Activated naive CD4-positive, alpha-beta T cell treated with anti-CD3 and anti-CD28 coated beads for 36 hours (primary cell): ENCODE measurements around the gene IRAK1. TPM values are rescaled to one million over a fixed set of nuclear protein-coding genes. Genes with fewer than 3 reads are reported as not detected.

Source experiments
- CTCF ChIA-PET: fragments of 350-600 bp; sonication (Branson Sonifier 250); formaldehyde crosslinking; loops from one replicate; lab custom pipeline; 2021; ENCODE audit warnings: antibody characterized with exemption; lab: Charles Lee
- DNase-seq: peaks from one replicate; pipeline ENCODE4 v3.0.0-alpha.2; 2020
- H3K27ac Mint-ChIP-seq: one replicate; pipeline ENCODE4 v1.8.0; 2021; ENCODE audit warnings: mild to moderate bottlenecking, mixed read lengths
- H3K27me3 Mint-ChIP-seq: one replicate; pipeline ENCODE4 v1.8.0; 2021; ENCODE audit warnings: low read depth, mixed read lengths
- H3K36me3 Mint-ChIP-seq: one replicate; pipeline ENCODE4 v1.8.0; 2021; ENCODE audit warnings: low read depth, mixed read lengths
- H3K4me1 Mint-ChIP-seq: one replicate; pipeline ENCODE4 v1.8.0; 2021; ENCODE audit warnings: low read depth, mixed read lengths
- H3K4me3 Mint-ChIP-seq: one replicate; pipeline ENCODE4 v1.8.0; 2021; ENCODE audit warnings: mild to moderate bottlenecking, moderate library complexity, mixed read lengths
- H3K9me3 Mint-ChIP-seq: one replicate; pipeline ENCODE4 v1.8.0; 2021; ENCODE audit warnings: mixed read lengths
- intact Hi-C: fragments of 100-400 bp; cut with micrococcal nuclease; formaldehyde crosslinking; loops from one replicate; pipeline ENCODE4 v1.15.1; 2023
- total RNA-seq, 2 experiments: library from RNA; stranded (reverse); gene quantifications; one replicate each; pipeline ENCODE4 v1.2.3, GENCODE V29; 2021

IRAK1 gene
- total RNA-seq, 2 experiments from 2014 or later: 77.2 to 82.6 TPM

DNA sequence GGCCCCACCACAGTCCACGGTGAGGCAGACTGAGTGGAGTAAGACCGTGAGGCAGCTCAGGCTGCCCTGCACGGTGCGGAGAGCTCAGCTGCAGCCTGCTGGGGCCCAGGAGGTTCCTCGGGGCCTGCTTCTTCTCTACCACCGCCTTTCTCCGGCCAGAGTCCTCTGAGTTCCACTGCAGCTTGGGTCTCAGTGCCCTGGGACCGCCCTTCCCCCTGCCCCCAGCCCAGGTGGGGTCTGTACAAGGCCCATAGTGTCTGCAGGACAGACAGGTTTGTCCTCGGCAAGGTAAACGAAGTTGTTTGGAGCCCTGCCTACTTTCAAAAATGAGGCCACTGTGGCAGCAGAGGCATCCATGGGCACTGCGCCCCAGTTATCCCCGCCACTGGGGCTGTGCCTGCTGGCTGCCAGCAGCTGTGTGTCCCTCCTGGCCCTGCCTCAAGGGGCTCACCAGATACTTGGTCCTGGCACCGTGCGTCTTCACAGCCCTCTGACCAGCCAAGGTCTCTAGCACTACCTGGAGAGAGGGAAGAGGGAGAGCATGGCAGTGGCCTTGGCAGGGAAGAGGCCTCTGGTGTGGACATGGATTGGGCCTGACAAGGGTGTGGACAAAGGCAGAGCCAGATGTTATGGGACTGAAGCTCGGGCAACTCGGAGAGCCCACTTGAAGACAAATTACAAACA, 4.0 kb downstream of the IRAK1 start:
- CTCF ChIA-PET: no interaction called here

GRCh38 chrX:154014429-154015380, 5.0 kb downstream of the IRAK1 start:
- Mint-ChIP-seq H3K4me3 (no peak overlapping the region), H3K27ac (no peak overlapping the region), H3K4me1 (peaks cover 11% of the 10 kb centered on the region), H3K36me3 (peaks cover 21% of the 10 kb centered on the region), H3K27me3 (no peaks in the 10 kb centered on the region), H3K9me3 (no peaks in the 10 kb centered on the region)
- DNase-seq: no peak
- intact Hi-C loops: loop anchor here (5.0 kb wide), 1 partner anchor 32 kb away; no protein-coding TSS in a partner anchor
- CTCF ChIA-PET: interaction anchor here (0.6 to 2.6 kb wide), 14 partner anchors 11 to 121 kb away, joined by 3 to 12 read pairs (median 5); partner anchors contain the start of gene TMEM187

More for the DNA sequence above, 4.0 kb downstream of the IRAK1 start:
- Mint-ChIP-seq H3K4me1 (peaks cover 11% of the 10 kb centered on the region), H3K27me3 (no peaks in the 10 kb centered on the region), H3K27ac (peak overlapping the region; percentile 36), H3K36me3 (peaks cover 21% of the 10 kb centered on the region), H3K9me3 (no peaks in the 10 kb centered on the region), H3K4me3 (peak overlapping the region; percentile 12)
- intact Hi-C loops: loop anchor here (5.0 kb wide), 1 partner anchor 33 kb away; no protein-coding TSS in a partner anchor
- no peak for DNase-seq

- H3K36me3 Mint-ChIP-seq: peaks cover 19% of the 10 kb centered on the region
- no peak overlapping the region for H3K4me3 Mint-ChIP-seq
- peaks cover 10% of the 10 kb centered on the region for H3K4me1 Mint-ChIP-seq
- peak overlapping the region; percentile 41 for H3K27ac Mint-ChIP-seq
- peak; percentile 46 for DNase-seq
- intact Hi-C loops: loop anchor here (1.0 kb wide), 1 partner anchor 38 kb away; no protein-coding TSS in a partner anchor
- H3K9me3 Mint-ChIP-seq: no peaks in the 10 kb centered on the region
- CTCF ChIA-PET: interaction anchor here (0.6 to 2.6 kb wide), 20 partner anchors 10 to 122 kb away, joined by 3 to 12 read pairs (median 4); partner anchors contain the start of gene TMEM187
- no peaks in the 10 kb centered on the region for H3K27me3 Mint-ChIP-seq
Measured at GRCh38 chrX:154013614-154014360, 5.9 kb downstream of the IRAK1 start.

DNA sequence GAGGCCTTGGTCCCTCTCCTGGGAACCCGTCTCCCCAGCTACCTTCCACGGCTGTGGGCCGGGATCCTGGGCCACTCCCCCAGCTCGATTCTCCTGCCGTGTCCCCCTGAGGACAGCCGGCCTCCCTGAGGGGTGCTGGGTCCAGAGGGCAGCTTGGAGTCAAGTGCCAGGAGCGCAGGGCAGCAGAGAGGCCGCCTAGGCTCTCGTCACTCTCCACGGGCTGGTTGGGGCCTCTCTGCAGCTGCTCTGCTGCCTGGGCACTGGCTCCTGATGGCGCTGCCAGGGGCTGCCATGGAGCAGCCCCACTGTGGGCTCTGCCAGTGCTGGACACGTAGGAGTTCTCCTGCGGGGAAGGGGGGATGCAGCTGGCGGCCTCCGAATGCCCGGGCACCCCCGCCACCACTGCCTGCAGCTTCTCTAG, 6.7 kb downstream of the IRAK1 start:
- Mint-ChIP-seq H3K4me3 (no peak overlapping the region), H3K9me3 (no peaks in the 10 kb centered on the region), H3K27me3 (no peaks in the 10 kb centered on the region), H3K4me1 (peaks cover 8% of the 10 kb centered on the region), H3K36me3 (peaks cover 16% of the 10 kb centered on the region), H3K27ac (no peak overlapping the region)
- DNase-seq: no peak
- intact Hi-C loops: loop anchor here (1.0 kb wide), 1 partner anchor 38 kb away; no protein-coding TSS in a partner anchor
- CTCF ChIA-PET: interaction anchor here (0.6 to 2.6 kb wide), 15 partner anchors 9 to 86 kb away, joined by 3 to 12 read pairs (median 4); partner anchors contain the start of gene TMEM187

GRCh38 chrX:154012336-154012991, 7.2 kb downstream of the IRAK1 start:
- DNase-seq: no peak
- Mint-ChIP-seq H3K27me3 (no peaks in the 10 kb centered on the region), H3K36me3 (peaks cover 16% of the 10 kb centered on the region), H3K4me1 (peaks cover 9% of the 10 kb centered on the region), H3K9me3 (no peaks in the 10 kb centered on the region), H3K27ac (no peak overlapping the region), H3K4me3 (no peak overlapping the region)
- intact Hi-C loops: no loop called here
- CTCF ChIA-PET: interaction anchor here (0.7 to 2.6 kb wide), 9 partner anchors 8 to 79 kb away, joined by 3 to 12 read pairs (median 4); partner anchors contain the start of gene TMEM187

DNA sequence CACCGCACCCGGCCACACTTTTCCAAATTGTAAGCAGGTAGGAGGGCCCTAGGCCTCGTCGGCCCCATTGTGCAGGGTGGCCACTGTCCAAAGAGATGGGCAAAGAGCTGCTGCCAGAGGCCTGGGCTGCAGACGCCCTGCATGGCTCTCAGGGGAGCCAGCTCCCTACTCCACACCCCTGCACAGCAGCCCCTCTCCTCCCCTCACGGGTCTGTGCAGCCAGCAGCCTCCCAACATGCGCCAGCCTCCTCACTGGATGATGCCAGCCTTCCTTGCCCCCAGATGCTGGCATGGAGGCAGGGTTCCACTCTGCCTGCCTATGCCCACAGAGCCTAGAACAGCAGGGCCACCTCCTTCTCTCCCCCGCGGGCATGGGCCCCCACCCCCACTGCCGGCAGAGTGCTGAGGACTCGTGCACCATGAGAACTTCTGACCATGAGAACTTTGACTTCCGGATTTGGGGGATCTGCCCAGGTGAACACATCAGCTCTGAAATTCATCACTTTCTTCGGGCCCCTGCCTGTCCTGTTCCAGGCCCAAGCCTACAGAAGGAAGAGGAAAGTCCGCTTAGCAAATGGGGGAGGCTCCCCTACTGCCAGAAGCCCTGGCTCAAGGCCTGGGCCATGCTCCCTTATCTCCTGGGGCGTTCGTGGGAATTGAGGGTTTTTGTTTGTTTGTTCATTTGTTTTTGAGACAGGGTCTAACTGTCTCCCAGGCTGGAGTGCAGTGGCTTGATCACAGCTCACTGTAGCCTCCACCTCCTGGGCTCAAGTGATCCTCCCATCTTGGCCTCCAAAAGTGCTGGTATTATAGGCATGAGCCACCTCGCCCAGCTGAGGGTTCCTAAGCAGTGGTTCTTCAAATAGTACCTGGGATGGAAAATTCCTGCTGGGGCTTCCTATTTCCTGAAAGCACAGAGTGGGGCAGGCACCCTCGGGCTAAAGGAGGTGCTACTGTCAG, 8.0 kb downstream of the IRAK1 start:
- H3K27me3 Mint-ChIP-seq: no peaks in the 10 kb centered on the region
- H3K9me3 Mint-ChIP-seq: no peaks in the 10 kb centered on the region
- intact Hi-C loops: no loop called here
- H3K4me1 Mint-ChIP-seq: peaks cover 10% of the 10 kb centered on the region
- CTCF ChIA-PET: interaction anchor here (0.9 to 1.6 kb wide), 2 partner anchors 9 to 42 kb away, joined by 3 to 10 read pairs; no protein-coding TSS in a partner anchor
- DNase-seq: no peak
- H3K4me3 Mint-ChIP-seq: no peak overlapping the region
- H3K27ac Mint-ChIP-seq: no peak overlapping the region
- peaks cover 15% of the 10 kb centered on the region for H3K36me3 Mint-ChIP-seq

GRCh38 chrX:154010330-154011087, 9.2 kb downstream of the IRAK1 start:
- H3K4me3 Mint-ChIP-seq: no peak overlapping the region
- H3K27ac Mint-ChIP-seq: no peak overlapping the region
- intact Hi-C loops: no loop called here
- H3K27me3 Mint-ChIP-seq: no peaks in the 10 kb centered on the region
- H3K9me3 Mint-ChIP-seq: no peaks in the 10 kb centered on the region
- DNase-seq: no peak
- H3K36me3 Mint-ChIP-seq: peaks cover 13% of the 10 kb centered on the region
- peaks cover 5% of the 10 kb centered on the region for H3K4me1 Mint-ChIP-seq
- CTCF ChIA-PET: no interaction called here

GRCh38 chrX:154008521-154008920, 11.2 kb downstream of the IRAK1 start:
- Mint-ChIP-seq H3K4me3 (no peak overlapping the region), H3K36me3 (peaks cover 14% of the 10 kb centered on the region), H3K27me3 (no peaks in the 10 kb centered on the region), H3K4me1 (peaks cover 5% of the 10 kb centered on the region), H3K27ac (no peak overlapping the region), H3K9me3 (no peaks in the 10 kb centered on the region)
- DNase-seq: no peak
- intact Hi-C loops: no loop called here
- CTCF ChIA-PET: no interaction called here

- Mint-ChIP-seq H3K9me3 (no peaks in the 10 kb centered on the region), H3K4me3 (no peak overlapping the region), H3K27ac (no peak overlapping the region), H3K4me1 (peaks cover 12% of the 10 kb centered on the region), H3K27me3 (no peaks in the 10 kb centered on the region), H3K36me3 (peaks cover 14% of the 10 kb centered on the region)
- intact Hi-C loops: no loop called here
- CTCF ChIA-PET: no interaction called here
- no peak for DNase-seq
Measured at GRCh38 chrX:154006947-154007346, 12.8 kb downstream of the IRAK1 start.

DNA sequence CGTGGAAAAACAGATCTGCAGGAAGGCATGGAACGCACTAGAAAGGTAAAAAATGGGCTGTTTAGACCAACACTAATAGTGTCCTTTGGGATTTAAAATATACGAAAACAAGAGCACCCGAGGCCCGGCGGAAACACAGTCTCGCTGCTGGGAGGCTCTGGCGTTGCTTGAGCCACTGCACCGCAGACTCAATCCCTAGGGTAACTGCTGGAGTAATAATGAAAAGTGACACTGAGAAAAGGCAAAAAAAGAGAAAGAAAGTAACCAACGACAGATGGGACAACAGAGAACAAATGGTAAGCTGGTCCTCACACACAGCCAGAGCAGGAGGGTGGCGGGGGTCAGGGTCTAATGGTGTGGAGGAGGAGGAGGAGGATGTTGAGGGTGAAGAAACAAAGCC, 15.4 kb downstream of the IRAK1 start:
- Mint-ChIP-seq H3K9me3 (no peaks in the 10 kb centered on the region), H3K4me1 (peaks cover 16% of the 10 kb centered on the region), H3K4me3 (no peak overlapping the region), H3K27ac (peak overlapping the region; percentile 43), H3K36me3 (peaks cover 17% of the 10 kb centered on the region), H3K27me3 (no peaks in the 10 kb centered on the region)
- CTCF ChIA-PET: interaction anchor here (1.0 to 1.3 kb wide), 4 partner anchors 9 to 36 kb away, joined by 3 to 4 read pairs (median 4); no protein-coding TSS in a partner anchor
- DNase-seq: no peak
- intact Hi-C loops: no loop called here
